GM21360 (cell line): ENCODE results near the gene SLAIN2.
"Not testable (repeated sequence)": the region's sequence is repeated elsewhere in the genome, so short reads cannot be mapped to it uniquely, and the experiment has no call there.

ENCODE experiments used
- ATAC-seq: cut with Tn5 transposase; IDR thresholded peaks from one replicate; pipeline ENCODE4 v1.9.1; 2021; ENCODE audit warnings: mild to moderate bottlenecking, moderate library complexity; ENCODE audit not compliant: unreplicated experiment

Gene SLAIN2

DNA sequence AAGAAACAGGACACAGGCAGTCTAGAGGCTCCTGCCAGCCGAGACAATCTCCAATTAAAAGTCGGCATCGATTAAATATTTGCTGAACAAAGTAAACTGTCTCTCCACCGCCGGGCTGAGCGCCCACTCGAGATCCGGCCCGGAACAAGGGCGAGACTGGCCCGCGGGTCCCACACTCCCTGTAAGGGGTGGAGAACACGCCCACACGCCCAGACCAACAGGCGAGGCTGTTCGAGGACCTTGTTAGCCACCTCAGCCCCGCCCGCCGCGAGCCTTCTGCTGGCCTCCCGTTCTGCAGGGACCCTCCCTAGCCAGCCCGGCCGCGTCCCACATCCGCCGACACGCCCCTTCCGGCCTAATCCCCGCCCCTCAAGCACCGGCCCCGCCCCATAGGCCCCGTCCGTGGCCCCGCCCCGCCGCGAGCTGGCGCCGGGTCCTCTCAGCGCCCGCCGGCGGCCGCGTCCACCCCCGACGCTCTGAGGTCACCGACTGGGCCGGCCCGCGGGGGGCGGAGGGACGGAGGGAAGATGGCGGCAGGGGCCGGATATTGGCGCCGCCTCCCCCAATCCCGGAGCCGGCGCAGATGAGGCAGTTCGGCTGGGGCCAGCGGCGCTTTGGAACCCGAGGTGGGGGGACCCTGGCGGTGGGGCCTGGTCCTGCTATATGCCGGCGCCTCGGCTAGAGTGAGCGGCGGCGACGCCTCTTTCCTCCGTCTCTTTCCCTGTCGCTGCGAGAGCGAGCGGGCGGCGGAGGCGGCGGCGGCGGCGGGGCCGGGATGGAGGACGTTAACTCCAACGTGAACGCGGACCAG lies at the start of gene SLAIN2:
Gene SLAIN2, plus strand, starts transcription at position 565 of the 811 bp plus-strand sequence. Its CDS starts 211 bp downstream, at position 776.
- ATAC-seq, result peak; percentile 84

DNA sequence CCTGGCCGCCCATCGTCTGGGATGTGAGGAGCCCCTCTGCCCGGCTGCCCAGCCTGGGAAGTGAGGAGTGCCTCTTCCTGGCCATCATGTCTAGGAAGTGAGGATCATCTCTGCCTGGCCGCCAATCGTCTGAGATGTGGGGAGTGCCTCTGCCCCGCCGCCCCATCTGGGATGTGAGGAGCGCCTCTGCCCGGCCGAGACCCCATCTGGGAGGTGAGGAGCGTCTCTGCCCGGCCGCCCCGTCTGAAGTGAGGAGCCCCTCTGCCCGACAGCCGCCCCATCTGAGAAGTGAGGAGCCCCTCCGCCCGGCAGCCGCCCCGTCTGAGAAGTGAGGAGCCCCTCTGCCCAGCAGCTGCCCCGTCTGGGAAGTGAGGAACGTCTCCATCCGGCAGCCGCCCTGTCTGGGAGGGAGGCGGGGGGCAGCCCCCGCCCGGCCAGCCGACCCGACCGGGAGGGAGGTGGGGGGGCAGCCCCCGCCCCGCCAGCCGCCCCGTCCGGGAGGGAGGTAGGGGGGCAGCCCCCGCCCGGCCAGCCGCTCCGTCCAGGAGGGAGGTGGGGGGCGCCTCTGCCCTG lies 49.0 kb upstream of the SLAIN2 start:
- not testable (repeated sequence) for ATAC-seq

DNA sequence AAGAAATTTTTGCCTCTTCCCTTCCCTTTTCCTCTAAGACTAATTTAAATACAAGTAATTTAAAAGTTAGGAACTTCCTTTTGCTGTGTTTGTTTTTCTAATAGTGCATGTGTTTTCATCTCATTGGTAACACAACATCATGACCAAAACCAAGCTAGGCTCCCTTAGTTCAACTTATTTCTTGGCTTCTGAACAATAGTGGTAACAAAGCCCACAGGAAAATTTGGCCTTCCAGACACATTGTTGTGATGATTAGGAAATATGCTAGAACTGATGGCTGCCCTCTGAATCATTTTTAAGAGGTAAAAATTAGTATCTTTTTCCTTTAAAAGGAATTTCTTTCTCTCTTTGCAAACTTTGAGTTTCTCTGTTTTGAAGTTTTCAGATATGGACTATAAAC lies 46.2 kb upstream of the SLAIN2 start:
- no peak for ATAC-seq

DNA sequence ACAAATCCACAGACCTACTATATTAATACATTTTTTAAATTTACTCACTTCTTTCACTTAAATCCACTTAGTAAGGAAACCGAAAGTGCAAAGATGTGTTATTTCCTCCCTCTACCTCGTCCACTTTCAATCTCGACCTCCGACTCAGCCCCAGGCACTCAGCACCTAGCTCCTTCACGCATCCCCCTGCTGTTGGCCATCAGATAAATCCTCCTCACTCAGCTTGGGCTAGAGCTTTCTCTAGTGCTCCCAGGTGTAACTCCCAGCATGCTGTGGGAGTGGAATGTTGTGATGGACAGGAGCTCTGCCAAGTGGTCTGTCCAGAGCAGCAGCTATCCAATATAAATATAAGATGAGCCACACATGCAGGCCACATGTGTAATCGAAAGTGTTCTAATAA lies 45.0 kb upstream of the SLAIN2 start:
- ATAC-seq, result peak; percentile 93

DNA sequence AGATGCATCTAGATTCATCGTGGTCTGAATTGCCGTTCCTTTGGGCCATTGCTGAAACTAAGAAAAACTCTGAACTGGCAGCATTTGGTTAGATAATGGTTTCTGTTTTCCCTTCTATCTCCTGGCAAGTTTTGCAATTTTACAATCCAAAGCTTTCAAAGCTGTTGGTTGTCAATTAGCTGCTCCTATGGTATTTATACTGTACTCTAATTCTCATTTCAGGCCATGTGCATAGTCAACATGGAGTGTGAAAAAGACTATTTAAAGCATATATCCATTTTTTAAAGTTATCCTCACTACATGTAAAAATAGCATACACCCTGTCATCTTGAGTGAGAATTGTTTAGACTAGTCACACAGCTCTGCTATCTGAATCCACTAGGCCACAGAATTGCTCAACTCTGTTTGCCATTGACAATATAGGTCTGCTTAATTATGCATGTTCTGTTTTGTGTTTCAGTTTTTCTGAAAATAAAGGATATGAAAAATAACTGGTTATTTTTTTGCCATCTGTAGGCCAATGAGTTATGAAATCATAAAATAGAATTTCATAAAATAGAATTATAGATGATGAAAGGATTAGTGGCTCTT lies 44.0 kb upstream of the SLAIN2 start:
- ATAC-seq, result no peak

DNA sequence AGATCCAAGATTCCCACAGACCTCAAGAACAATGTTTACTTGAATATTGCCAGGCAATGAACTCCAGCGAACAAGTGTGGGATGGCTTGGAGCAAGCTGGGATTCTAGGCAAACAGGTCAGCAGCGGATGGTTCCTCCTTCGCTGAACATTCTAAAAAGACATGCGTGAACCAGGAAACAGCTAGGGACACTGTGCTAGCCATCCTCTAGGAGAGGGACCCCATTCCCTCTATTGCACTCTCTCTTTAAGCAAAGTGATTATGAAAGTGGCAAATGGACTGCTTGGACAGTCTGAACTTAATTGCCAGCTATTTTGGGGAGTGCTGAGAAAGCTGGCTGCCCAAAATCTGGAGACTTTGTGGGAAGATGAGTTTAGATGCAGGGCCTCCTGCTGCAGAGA lies 41.8 kb upstream of the SLAIN2 start:
- no peak for ATAC-seq

DNA sequence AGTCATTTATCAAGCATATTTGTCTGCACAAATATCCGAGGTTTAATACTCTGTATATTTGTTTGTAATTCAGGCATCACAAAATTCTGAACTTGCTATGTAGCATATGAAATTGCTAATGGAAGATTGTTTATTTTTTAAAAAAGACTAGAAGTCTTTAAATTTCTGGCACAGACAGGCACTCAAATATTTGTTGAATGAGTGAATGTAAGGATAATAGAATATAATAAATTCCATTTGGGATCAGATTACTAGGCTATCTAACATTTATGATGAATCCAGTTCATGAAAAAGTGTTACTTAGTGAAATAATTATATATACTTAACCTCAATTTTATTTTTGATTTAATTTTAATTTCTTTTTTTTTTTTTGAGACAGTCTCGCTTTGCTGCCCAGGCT lies 41.3 kb upstream of the SLAIN2 start:
- no peak for ATAC-seq

DNA sequence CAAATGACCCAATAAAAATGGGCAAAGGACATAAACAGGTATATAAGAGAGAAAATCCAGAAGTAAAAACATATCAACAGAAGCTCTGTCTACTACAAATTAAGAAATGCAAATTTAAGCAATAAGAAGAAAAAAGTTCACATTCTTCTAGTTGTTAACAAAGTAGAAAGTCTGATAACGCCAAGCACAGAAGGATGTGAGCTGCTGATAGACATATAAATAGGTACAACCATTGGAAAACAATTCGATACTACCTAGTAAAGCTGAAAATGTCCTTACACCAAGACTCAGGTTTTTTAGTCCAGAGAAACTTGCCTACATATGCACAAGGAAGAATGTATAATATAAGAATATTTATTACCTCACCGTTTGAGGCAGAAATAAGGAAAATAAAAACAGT lies 35.8 kb upstream of the SLAIN2 start:
- ATAC-seq, result no peak

DNA sequence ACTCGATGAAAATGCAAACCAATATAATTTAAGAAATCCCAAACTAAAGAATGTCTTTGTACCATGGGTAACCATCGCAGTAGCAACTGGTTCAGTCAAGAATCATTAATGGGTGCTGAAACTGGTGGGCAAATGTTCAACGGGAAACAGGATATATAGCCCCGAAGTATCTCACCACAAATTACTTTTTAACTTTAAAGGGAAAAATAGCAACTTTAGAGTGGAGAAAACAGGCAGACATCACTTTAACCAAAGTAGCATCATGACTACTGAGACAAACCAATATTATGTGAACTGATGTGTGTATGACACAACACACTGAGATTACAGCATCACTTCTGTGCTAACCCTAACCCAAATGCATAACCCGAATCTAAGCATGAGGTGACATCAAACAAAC lies 33.8 kb upstream of the SLAIN2 start:
- ATAC-seq, result no peak

DNA sequence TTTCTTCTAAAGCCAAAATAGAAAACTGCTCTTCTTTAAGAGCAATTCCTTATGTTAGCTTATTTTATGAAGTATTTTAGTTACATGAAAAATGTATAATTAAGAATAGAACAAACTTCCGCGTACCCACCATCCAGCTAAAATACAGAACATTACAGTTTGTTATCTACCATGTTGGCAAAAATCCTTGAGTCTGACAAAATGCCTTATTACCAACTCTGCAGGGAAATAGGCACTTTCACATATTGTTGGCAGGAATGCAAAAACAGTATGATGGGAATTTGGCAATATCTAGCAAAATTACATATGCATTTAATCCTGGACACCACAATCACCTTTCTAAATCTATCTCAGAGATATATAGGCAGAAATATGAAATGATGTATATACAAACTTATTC lies 32.4 kb upstream of the SLAIN2 start:
- ATAC-seq, result no peak

DNA sequence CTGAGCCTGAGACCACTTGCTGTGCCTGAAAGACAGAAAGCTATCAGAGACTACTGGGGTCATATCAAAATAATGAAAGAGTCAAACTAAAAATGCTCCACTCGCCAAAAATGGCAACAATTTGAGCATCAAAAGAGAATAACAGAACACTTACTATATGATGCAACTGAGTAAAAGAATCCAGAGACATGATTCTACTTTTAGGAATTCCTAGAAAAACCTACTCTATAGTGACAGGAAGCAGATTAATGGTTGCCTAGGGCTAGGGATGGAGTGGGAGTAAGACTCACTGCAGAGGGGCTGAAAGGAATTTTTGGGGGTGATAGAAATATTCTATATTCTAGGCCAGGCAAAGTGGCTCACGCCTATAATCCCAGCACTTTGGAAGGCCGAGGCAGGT lies 29.4 kb upstream of the SLAIN2 start:
- no peak for ATAC-seq

DNA sequence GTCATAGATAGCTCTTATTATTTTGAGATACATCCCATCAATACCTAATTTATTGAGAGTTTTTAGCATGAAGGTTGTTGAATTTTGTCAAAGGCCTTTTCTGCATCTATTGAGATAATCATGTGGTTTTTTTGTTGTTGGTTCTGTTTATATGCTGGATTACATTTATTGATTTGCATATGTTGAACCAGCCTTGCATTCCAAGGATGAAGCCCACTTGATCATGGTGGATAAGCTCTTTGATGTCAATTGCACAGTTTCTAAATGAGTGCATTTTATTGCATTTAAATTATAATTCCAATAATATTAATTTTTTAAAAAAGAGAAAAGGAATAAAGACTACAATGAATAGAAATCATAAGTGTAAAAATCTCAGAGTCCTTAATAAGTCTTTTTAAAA lies 26.6 kb upstream of the SLAIN2 start:
- not testable (repeated sequence) for ATAC-seq

DNA sequence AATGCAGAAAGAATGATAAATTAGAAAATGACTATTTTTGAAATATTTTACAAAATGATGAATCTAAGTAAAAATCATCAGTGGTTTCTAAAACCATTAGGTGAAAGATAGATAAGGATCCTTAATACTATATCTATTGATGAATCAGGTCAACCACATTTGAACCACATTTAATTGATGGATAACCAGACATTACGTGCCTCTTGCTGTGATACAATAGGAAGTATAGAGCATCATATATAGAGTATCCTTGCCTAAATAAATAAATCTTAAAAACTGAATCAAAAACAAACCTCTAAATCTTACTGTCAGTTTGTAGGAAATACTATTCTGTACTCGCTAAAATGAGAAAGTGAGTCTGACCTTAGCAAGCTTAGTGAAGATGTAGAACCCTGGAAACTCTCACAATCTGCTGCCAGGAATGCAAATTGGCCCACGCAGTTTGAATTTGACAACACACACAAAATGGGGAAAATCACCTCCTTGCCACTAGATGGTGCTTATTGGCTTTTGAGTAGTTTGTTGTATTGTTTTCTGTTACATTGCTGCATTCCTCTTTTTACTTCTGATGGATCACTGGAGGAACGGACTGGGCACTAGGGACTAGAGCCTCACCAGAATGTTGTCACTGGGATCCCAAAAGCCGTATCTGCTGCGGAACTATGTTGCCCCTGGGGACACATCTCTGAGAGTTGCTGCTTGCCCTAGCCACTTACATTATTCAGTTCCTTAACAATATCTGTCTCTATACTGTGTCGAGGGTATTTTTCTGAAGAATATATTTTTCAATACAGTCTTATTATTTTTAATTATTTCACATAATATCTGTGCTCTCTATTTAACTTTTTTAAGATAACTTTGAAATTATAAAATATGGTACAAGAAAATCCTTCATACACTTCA lies 25.4 kb upstream of the SLAIN2 start:
- ATAC-seq, result peak; percentile 91

DNA sequence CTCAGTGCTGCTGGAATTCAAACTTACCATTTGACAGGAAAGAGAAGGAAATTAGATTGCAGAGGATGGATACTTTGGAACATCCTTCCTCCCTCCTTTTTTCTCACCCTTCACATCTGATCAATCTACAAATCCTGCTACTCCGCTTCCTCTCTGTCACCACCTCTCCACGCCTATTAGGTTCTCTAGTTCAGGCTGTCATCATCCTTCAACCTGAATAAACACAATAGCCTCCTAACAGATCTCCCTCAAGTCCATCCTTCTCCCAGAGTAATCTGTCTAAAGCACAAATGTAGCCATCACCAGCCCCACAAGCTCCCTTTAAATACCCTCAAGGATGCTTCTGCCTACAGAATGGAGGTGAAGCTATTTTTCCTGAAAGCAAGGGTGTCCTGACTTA lies 20.0 kb upstream of the SLAIN2 start:
- no peak for ATAC-seq

DNA sequence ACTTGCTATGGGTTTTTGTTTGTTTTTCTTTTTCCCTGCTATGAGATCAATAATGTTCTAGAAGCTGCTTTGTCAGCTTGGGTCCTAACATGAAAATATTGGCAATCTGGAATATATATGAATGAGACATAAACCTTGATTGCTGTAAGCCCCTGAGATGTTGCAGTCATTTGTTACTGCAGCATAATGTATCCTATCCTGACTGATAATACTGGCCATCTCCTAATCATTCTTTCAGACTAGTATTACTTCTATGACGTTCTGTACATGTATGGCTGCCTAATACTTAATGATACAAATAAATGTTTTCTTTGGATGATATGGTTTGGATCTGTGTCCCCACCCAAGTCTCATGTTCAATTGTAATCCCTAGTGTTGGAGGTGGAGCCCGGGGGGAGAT lies 19.3 kb upstream of the SLAIN2 start:
- no peak for ATAC-seq

DNA sequence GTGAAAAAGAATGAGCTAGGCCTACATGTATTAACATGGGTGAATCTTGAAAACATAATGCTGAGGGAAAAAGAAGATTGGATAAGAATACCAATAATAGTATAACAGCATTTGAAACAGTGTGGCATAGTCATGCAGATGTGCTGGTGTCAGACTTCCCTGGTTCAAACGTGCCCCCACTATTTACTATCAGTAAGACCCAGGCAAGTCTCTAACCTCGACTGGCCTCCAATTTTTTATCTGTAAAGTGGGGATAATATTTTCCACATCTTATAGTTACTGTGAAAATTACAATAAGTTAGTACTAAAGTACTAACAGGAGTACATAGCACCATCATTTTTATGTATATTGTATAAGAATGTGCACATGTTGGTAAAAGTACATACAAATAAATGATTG lies 17.0 kb upstream of the SLAIN2 start:
- no peak for ATAC-seq

DNA sequence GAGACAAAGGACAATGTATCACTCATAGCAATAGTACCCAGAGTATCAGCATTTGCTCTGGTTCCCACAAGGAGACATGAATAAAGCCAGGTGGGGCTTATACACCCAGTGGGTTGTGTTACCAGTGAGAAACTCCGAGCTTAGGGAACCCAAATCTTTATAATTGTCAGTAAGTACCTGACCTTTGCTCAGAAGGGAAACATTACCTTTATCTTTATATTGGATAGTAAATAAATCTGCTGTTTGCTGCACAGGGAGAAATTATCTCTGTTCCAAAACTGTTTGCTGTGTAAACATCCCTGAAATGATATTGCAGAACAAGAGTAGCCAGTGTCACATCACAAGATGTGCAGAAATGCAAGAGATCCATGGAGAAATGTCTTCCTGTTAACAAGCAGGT lies 12.1 kb upstream of the SLAIN2 start:
- no peak for ATAC-seq

DNA sequence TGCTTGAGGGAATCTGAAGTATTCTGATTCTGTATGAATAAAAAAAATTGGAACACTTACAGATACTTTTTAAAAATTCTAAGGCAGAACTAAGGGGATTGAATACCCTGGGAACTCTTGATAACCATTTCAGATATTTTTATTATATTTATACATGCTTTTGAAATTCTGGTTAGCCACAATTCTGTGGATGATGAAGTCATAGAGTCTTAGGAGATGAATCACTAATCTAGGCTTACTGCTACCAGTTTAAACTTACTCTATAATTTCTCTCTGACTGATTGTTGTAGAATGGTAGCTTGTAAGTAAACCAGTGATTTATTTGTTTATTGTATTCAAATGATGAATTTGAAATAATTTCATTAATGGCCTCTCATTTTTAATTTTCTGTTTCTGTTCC lies 11.4 kb upstream of the SLAIN2 start:
- ATAC-seq, result no peak

DNA sequence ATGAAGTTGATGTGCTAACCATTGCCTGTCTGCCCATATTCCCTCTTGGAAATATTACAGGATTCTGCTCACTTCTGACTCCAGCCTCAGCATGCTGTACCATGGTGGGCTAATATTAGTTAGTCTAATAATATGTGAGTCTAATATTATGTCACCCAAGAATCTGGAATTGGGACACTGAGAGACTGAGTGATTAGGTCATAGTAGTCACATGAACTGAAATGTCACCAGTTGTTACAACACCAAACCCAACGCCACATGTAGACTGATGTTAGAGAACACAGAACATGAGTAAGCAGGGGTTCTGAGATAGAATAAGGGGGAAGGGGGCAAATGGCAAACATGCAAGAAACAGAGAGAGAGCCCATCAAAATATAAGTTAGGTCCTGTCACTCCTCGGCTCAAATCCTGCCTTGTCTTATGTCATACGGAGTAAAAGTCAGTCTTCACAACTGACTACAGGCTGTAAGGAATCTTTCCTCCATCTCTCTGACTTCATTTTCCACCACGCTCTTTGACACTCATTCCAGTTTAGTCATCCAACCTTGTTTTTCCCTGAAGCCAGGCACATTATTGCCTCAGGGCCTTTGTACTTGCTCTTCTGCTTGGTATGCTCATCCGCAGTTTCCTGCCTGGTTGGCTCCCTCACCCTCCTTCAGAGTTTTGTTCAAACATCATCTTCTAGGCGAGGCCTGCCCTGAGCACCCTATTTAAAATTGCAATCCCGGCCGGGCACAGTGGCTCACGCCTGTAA lies 9.6 kb upstream of the SLAIN2 start:
- no peak for ATAC-seq

DNA sequence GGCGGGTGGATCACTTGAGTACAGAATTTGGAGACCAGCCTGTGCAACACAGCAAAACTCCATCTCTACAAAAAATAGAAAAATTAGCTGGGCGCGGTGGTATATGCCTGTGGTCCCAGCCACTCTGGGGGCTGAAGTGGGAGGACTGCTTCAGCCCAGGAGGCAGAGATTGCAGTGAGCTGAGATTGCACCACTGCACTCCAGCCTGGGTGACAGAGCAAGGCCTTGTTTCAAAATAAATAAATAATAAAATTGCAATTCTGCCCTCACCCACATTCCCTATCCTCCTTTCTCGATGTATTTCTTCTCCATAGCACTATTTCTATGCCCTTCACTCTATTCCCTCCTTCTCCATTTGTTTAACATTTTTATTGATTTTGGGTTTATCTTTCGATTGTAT lies 8.7 kb upstream of the SLAIN2 start:
- no peak for ATAC-seq

DNA sequence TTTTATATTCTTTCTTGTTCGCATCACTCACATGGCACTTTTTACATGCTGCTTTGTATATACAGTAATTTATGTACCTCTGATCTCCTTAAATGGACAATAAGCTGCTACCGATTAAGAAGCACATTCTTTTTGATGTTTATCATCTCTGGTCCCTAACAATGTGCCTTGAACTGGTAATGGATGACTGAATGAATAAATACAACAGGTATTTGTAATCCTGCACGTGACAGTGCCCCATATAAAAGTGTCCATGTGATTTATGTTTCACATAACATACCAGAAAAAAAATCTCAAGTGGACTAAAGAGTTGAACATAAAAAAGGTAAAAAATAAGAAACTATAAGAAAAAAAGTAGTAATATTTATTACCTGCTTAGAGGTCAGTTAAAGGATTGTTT lies 7.7 kb upstream of the SLAIN2 start:
- no peak for ATAC-seq
